ENCODE measurements around the gene TCF7L2.

Gene TCF7L2

DNA sequence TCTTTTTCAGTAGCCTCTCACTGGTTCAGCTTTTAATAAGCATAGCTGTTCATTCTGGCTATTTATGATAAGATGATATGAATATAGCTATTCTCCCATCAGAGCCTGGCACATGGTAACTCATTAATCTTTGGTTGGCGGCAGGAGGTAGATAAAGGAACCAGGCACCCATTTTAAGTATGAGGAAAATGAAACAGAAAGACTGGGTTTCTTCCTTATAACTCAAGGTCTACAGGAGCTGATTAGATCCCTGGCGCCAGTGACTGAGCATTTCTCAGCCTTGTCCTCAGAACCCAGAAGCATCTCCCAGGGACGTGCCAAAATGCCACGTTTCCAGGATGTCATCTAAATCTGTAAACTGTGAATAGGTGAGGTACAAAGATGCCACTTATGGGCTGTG is 141.9 kb downstream of the TCF7L2 start:
- H3K27ac ChIP-seq (ENCODE audit: low read depth, low read length): no peak overlapping the region
- no peak overlapping the region for H3K4me2 ChIP-seq (ENCODE audit: low read length)
- no CpG with 5 or more reads among the region's 4 CpGs for WGBS (ENCODE audit: extremely low coverage, insufficient coverage, insufficient read length)
- H4K12ac ChIP-seq (ENCODE audit: low read depth, low read length): no peak overlapping the region
- H4K91ac ChIP-seq (ENCODE audit: low read depth, low read length): no peak overlapping the region
- H3K9me3 ChIP-seq (ENCODE audit: insufficient read depth, low read depth, low read length): no peaks in the 10 kb centered on the region
- H3K14ac ChIP-seq (ENCODE audit: low read length): no peak overlapping the region
- H2BK12ac ChIP-seq (ENCODE audit: low read length): no peak overlapping the region
- peaks cover 12 to 25% of the 10 kb centered on the region in 2 experiments for H3K36me3 ChIP-seq (ENCODE audit: control insufficient read depth in 1 of 2, insufficient read depth in 2 of 2, low read length in 2 of 2)
- H2AFZ ChIP-seq (ENCODE audit: insufficient read depth, low read length, poor library complexity): no peak overlapping the region
- peaks cover 19 to 24% of the 10 kb centered on the region in 2 experiments for H3K4me1 ChIP-seq (ENCODE audit: control insufficient read depth in 1 of 2, insufficient read depth in 2 of 2, low read length in 2 of 2)
- H3K18ac ChIP-seq (ENCODE audit: low read length): no peak overlapping the region
- H3K4ac ChIP-seq (ENCODE audit: low read depth, low read length): no peak overlapping the region
- H2BK5ac ChIP-seq (ENCODE audit: low read depth, low read length, poor library complexity): no peak overlapping the region
- H3K79me1 ChIP-seq (ENCODE audit: low read length): peaks cover 24% of the 10 kb centered on the region
- H3K23ac ChIP-seq (ENCODE audit: low read length): no peak overlapping the region
- no peak overlapping the region for H3K4me3 ChIP-seq (ENCODE audit: low read depth, low read length)
- H3K9ac ChIP-seq (ENCODE audit: low read length): no peak overlapping the region
- no peak overlapping the region for H2AK5ac ChIP-seq (ENCODE audit: low read length)
- no peak overlapping the region for H2BK120ac ChIP-seq (ENCODE audit: insufficient read depth, low read length, poor library complexity)
- H3K79me2 ChIP-seq (ENCODE audit: control insufficient read depth, insufficient read depth, low read length, poor library complexity): peaks cover 10% of the 10 kb centered on the region
- DNase-seq: no peak
- no peaks in the 10 kb centered on the region for H3K27me3 ChIP-seq (ENCODE audit: insufficient read depth, low read length)
- H4K8ac ChIP-seq (ENCODE audit: low read depth, low read length): no peak overlapping the region

DNA sequence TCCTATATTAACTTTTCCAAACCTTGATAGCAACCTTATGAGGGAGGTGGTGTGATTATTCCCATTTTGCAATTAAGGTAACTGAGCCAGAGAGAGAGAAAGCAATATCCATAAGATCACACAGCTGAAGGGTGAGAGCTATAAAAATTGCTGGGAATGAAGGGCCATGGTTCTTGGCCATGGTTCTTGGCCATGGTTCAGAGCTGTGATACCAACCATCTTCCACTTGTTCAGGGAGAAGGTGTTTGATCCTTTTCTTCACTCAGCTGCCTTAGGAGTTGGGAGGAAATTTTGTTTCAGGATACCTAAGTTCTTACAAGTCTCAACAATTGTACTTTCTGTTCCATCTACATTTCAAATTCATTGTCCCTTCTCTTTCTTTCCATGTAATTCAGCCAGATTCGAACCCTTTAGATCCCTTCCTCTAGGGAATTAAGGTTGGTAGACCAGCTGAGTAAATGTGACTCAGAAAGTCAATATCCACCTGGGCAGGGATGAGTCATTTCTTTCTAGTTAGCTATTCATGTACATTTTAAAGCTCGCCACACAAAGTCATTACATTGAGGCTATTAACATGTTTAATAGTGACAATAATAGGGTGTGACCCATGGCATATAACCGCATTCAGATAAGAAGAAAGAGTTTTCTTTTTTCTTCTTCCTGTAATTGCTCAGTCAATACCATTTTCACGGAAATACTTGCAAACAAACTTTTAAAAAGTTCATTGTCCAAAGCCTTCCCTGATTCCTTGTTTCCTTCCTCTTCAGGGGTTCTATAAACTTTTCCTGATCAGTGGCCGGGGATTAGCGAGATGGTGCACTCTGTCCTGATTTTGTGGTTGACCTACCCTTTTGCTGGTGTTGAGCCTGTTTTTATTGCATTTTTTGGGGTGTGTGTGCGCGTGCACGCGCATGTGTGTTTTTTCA is 143.4 kb downstream of the TCF7L2 start:
- Histone ChIP-seq H2BK120ac (ENCODE audit: insufficient read depth, low read length, poor library complexity) (no peak overlapping the region), H3K18ac (ENCODE audit: low read length) (no peak overlapping the region), H3K14ac (ENCODE audit: low read length) (no peak overlapping the region), H2BK12ac (ENCODE audit: low read length) (no peak overlapping the region), H3K27ac (ENCODE audit: low read depth, low read length) (no peak overlapping the region), H3K27me3 (ENCODE audit: insufficient read depth, low read length) (no peaks in the 10 kb centered on the region), H3K79me1 (ENCODE audit: low read length) (peaks cover 19% of the 10 kb centered on the region), H3K79me2 (ENCODE audit: control insufficient read depth, insufficient read depth, low read length, poor library complexity) (peaks cover 10% of the 10 kb centered on the region), H3K4me2 (ENCODE audit: low read length) (no peak overlapping the region), H2BK5ac (ENCODE audit: low read depth, low read length, poor library complexity) (no peak overlapping the region), H2AFZ (ENCODE audit: insufficient read depth, low read length, poor library complexity) (no peak overlapping the region), H3K4me3 (ENCODE audit: low read depth, low read length) (no peak overlapping the region), H4K91ac (ENCODE audit: low read depth, low read length) (no peak overlapping the region), H3K36me3 (ENCODE audit: control insufficient read depth in 1 of 2, insufficient read depth in 2 of 2, low read length in 2 of 2) (peaks cover 12 to 27% of the 10 kb centered on the region in 2 experiments), H4K8ac (ENCODE audit: low read depth, low read length) (no peak overlapping the region), H4K12ac (ENCODE audit: low read depth, low read length) (no peak overlapping the region), H3K4me1 (ENCODE audit: control insufficient read depth in 1 of 2, insufficient read depth in 2 of 2, low read length in 2 of 2) (peaks cover 16 to 18% of the 10 kb centered on the region in 2 experiments), H3K9ac (ENCODE audit: low read length) (no peak overlapping the region), H3K9me3 (ENCODE audit: insufficient read depth, low read depth, low read length) (no peaks in the 10 kb centered on the region), H3K23ac (ENCODE audit: low read length) (no peak overlapping the region), H2AK5ac (ENCODE audit: low read length) (no peak overlapping the region), H3K4ac (ENCODE audit: low read depth, low read length) (peak overlapping the region; percentile 43)
- WGBS (ENCODE audit: extremely low coverage, insufficient coverage, insufficient read length): no CpG with 5 or more reads among the region's 10 CpGs
- peak in 1 of 2 donors; percentile 61 for DNase-seq

DNA sequence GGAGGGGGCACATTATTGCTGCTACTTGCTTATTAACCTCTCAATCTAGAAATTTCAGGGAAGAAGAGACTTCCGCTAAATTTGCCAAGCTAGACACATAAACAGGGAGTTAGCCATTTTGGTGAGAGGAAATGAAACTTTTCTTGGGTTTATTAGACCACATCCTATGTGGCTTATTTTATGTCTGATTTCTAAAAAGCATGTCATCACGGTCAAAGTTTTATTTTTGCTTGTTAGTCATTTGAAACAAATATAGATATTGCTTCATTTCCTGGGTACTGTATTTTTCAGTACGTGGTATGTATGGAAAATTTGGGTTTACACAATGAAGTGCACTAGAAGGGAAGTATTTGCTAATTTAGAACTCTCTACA is 144.1 kb downstream of the TCF7L2 start:
- H3K14ac ChIP-seq (ENCODE audit: low read length): no peak overlapping the region
- peak overlapping the region; percentile 43 for H3K4ac ChIP-seq (ENCODE audit: low read depth, low read length)
- no peaks in the 10 kb centered on the region for H3K9me3 ChIP-seq (ENCODE audit: insufficient read depth, low read depth, low read length)
- no peak overlapping the region for H4K8ac ChIP-seq (ENCODE audit: low read depth, low read length)
- H2BK120ac ChIP-seq (ENCODE audit: insufficient read depth, low read length, poor library complexity): no peak overlapping the region
- peaks cover 8% of the 10 kb centered on the region for H3K79me2 ChIP-seq (ENCODE audit: control insufficient read depth, insufficient read depth, low read length, poor library complexity)
- H3K27me3 ChIP-seq (ENCODE audit: insufficient read depth, low read length): no peaks in the 10 kb centered on the region
- peaks cover 16 to 17% of the 10 kb centered on the region in 2 experiments for H3K4me1 ChIP-seq (ENCODE audit: control insufficient read depth in 1 of 2, insufficient read depth in 2 of 2, low read length in 2 of 2)
- no peak for DNase-seq
- H3K4me2 ChIP-seq (ENCODE audit: low read length): no peak overlapping the region
- H3K23ac ChIP-seq (ENCODE audit: low read length): no peak overlapping the region
- H2BK12ac ChIP-seq (ENCODE audit: low read length): no peak overlapping the region
- no peak overlapping the region for H3K18ac ChIP-seq (ENCODE audit: low read length)
- H3K4me3 ChIP-seq (ENCODE audit: low read depth, low read length): no peak overlapping the region
- H2AK5ac ChIP-seq (ENCODE audit: low read length): no peak overlapping the region
- H3K27ac ChIP-seq (ENCODE audit: low read depth, low read length): no peak overlapping the region
- no peak overlapping the region for H4K12ac ChIP-seq (ENCODE audit: low read depth, low read length)
- peaks cover 16% of the 10 kb centered on the region for H3K79me1 ChIP-seq (ENCODE audit: low read length)
- no peak overlapping the region for H4K91ac ChIP-seq (ENCODE audit: low read depth, low read length)
- WGBS (ENCODE audit: extremely low coverage, insufficient coverage, insufficient read length): no CpG with 5 or more reads among the region's 3 CpGs
- no peak overlapping the region for H2AFZ ChIP-seq (ENCODE audit: insufficient read depth, low read length, poor library complexity)
- no peak overlapping the region for H3K9ac ChIP-seq (ENCODE audit: low read length)
- H3K36me3 ChIP-seq (ENCODE audit: control insufficient read depth in 1 of 2, insufficient read depth in 2 of 2, low read length in 2 of 2): peaks cover 12 to 25% of the 10 kb centered on the region in 2 experiments
- no peak overlapping the region for H2BK5ac ChIP-seq (ENCODE audit: low read depth, low read length, poor library complexity)

DNA sequence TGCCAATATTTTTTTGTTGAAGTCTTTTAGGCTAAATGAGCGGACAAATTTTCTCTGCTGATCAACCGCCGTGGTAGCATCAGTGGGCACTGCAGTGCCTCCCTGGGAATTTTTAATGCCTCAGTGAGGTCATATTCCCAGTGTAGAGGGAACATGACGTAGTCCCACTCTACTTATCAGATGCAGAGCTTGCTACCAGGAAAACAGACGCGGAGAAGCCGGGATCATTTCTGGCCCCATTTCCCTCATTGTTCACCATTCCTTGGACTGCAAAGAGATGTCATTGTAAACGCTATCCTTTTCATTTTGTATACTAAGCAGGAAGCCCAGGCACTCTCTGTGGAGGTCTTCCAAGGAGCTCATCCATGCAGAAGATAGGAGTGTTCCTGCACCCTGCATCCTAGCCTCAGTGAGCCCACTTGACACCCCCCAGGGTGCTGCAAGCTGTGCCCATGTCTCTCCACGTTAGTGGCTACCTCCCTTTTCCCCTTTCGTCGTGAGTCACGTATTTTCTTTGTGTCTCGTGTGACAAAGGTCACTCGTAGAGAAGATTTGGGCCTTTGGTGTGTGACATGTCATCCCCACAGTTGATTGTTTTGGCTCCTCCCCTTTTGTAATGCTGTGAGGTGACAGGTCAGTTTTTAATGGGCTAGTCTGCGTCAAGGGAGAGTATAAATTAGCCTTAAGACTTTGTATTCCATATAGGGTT is 145.5 kb downstream of the TCF7L2 start:
- Histone ChIP-seq H3K18ac (ENCODE audit: low read length) (peak overlapping the region; percentile 81), H3K23ac (ENCODE audit: low read length) (no peak overlapping the region), H2AFZ (ENCODE audit: insufficient read depth, low read length, poor library complexity) (no peak overlapping the region), H2BK120ac (ENCODE audit: insufficient read depth, low read length, poor library complexity) (peak overlapping the region; percentile 19), H2BK12ac (ENCODE audit: low read length) (peak overlapping the region; percentile 56), H3K14ac (ENCODE audit: low read length) (peak overlapping the region; percentile 49), H3K4ac (ENCODE audit: low read depth, low read length) (peak overlapping the region; percentile 29), H3K9ac (ENCODE audit: low read length) (no peak overlapping the region), H4K8ac (ENCODE audit: low read depth, low read length) (peak overlapping the region; percentile 12), H3K4me2 (ENCODE audit: low read length) (no peak overlapping the region), H3K79me2 (ENCODE audit: control insufficient read depth, insufficient read depth, low read length, poor library complexity) (peaks cover 5% of the 10 kb centered on the region), H3K36me3 (ENCODE audit: control insufficient read depth in 1 of 2, insufficient read depth in 2 of 2, low read length in 2 of 2) (peaks cover 8 to 25% of the 10 kb centered on the region in 2 experiments), H3K4me3 (ENCODE audit: low read depth, low read length) (no peak overlapping the region), H2BK5ac (ENCODE audit: low read depth, low read length, poor library complexity) (peak overlapping the region; percentile 70), H4K91ac (ENCODE audit: low read depth, low read length) (peak overlapping the region; percentile 58), H3K27ac (ENCODE audit: low read depth, low read length) (no peak overlapping the region), H2AK5ac (ENCODE audit: low read length) (peak overlapping the region; percentile 49), H3K9me3 (ENCODE audit: insufficient read depth, low read depth, low read length) (no peaks in the 10 kb centered on the region), H3K27me3 (ENCODE audit: insufficient read depth, low read length) (no peaks in the 10 kb centered on the region), H3K79me1 (ENCODE audit: low read length) (peaks cover 12% of the 10 kb centered on the region), H3K4me1 (ENCODE audit: control insufficient read depth in 1 of 2, insufficient read depth in 2 of 2, low read length in 2 of 2) (peaks cover 16 to 21% of the 10 kb centered on the region in 2 experiments), H4K12ac (ENCODE audit: low read depth, low read length) (peak overlapping the region; percentile 9)
- no peak for DNase-seq
- WGBS (ENCODE audit: extremely low coverage, insufficient coverage, insufficient read length): no CpG with 5 or more reads among the region's 15 CpGs
